ENCODE results near the gene ANAPC16. TPM values are rescaled to one million over a fixed set of nuclear protein-coding genes. Genes with fewer than 3 reads are reported as not detected.

ANAPC16 gene
- total RNA-seq, 2 donors from 2014 or later: 44.0 to 46.7 TPM

DNA sequence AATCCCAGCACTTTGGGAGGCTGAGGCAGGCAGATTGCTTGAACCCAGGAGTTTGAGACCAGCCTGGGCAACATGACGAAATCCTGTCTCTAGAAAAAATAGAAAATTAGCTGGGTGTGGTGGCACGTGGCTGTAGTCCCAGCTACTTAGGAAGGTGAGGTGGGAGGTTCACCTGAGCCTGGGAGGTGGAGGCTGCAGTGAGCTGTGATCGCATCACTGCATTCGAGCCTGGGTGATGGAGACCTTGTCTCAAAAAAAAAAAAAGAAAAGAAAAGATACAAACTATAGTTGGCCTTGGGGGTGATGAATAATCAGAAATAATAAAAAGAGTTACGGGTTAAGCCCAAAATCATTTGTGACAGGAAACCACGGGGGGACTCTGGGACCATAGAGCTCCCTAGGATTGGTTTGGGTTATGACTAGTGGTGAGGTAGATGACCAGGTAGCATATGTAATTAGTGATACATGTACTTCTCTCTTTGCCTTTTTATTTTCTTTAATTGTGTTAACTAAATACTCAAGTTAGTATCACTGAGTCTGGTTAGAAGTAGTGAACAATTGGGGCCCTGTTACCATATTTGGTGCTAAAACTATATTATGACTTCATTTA is 10.7 kb downstream of the ANAPC16 start:
- H3K27me3 ChIP-seq (replicated peaks; ENCODE audit: insufficient read depth): no peaks in the 10 kb centered on the region
- ATAC-seq (ENCODE audit: insufficient number of reproducible peaks, low FRiP score, low read depth): no peak
- H3K27ac ChIP-seq: peak overlapping the region; percentile 42 to 79
- H3K4me1 ChIP-seq (ENCODE audit: control insufficient read depth in 1 of 2, low read depth in 2 of 2): peaks cover 48 to 71% of the 10 kb centered on the region in 2 donors
- no peak overlapping the region for H3K4me3 ChIP-seq
- TF ChIP-seq, protein P1, sequence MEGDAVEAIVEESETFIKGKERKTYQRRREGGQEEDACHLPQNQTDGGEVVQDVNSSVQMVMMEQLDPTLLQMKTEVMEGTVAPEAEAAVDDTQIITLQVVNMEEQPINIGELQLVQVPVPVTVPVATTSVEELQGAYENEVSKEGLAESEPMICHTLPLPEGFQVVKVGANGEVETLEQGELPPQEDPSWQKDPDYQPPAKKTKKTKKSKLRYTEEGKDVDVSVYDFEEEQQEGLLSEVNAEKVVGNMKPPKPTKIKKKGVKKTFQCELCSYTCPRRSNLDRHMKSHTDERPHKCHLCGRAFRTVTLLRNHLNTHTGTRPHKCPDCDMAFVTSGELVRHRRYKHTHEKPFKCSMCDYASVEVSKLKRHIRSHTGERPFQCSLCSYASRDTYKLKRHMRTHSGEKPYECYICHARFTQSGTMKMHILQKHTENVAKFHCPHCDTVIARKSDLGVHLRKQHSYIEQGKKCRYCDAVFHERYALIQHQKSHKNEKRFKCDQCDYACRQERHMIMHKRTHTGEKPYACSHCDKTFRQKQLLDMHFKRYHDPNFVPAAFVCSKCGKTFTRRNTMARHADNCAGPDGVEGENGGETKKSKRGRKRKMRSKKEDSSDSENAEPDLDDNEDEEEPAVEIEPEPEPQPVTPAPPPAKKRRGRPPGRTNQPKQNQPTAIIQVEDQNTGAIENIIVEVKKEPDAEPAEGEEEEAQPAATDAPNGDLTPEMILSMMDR (IDR thresholded peaks at IDR 0.05): no peak
- no peaks in the 10 kb centered on the region for H3K9me3 ChIP-seq
- no peak for DNase-seq (ENCODE audit: low spot score)
- peaks cover 24% of the 10 kb centered on the region for H3K36me3 ChIP-seq

DNA sequence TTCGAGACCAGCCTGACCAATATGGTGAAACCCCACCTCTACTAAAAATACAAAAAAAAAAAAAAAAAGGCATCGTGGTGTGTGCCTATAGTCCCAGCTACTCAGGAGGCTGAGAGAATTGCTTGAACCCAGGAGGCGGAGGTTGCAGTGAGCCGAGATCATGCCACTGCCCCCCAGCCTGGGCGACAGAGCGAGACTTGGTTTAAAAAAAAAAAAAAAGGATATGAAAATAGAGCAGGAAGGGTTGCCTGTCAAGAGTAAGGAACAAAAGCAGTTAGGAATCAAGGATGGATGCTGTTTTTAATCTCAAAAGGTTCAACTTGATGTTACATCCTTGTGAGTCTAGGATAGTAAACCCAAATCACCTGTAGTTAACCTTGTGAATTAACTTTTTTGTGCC is 12.0 kb downstream of the ANAPC16 start:
- peak overlapping the region; percentile 51 to 78 for H3K27ac ChIP-seq
- H3K4me3 ChIP-seq: no peak overlapping the region
- peaks cover 28% of the 10 kb centered on the region for H3K36me3 ChIP-seq
- H3K27me3 ChIP-seq (replicated peaks; ENCODE audit: insufficient read depth): no peaks in the 10 kb centered on the region
- ATAC-seq (ENCODE audit: insufficient number of reproducible peaks, low FRiP score, low read depth): no peak
- H3K4me1 ChIP-seq (ENCODE audit: control insufficient read depth in 1 of 2, low read depth in 2 of 2): peaks cover 42 to 59% of the 10 kb centered on the region in 2 donors
- TF ChIP-seq, protein P1 (IDR thresholded peaks at IDR 0.05): no peak
- no peak for DNase-seq (ENCODE audit: low spot score)
- no peaks in the 10 kb centered on the region for H3K9me3 ChIP-seq

DNA sequence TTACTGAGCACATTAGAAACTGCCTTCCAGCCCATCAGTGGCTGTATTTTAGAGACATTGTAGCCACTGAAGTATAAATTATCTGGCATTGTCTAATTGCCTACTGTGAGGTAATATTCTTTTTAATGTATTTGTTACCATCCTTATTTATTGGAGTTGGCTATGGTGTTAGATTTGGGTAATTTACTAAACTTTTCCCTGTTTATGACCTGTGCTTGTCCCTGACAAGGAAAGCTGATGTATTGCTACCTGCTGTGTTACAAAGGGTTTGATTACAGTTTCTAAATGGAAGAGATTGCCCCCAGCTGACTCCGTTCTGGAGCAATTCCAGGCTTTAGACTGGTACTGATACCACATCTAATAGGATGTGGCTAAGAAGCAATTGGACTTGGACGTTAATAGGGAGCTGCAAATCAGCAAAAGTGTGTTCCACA is 12.5 kb downstream of the ANAPC16 start:
- TF ChIP-seq, protein P1 (IDR thresholded peaks at IDR 0.05): no peak

DNA sequence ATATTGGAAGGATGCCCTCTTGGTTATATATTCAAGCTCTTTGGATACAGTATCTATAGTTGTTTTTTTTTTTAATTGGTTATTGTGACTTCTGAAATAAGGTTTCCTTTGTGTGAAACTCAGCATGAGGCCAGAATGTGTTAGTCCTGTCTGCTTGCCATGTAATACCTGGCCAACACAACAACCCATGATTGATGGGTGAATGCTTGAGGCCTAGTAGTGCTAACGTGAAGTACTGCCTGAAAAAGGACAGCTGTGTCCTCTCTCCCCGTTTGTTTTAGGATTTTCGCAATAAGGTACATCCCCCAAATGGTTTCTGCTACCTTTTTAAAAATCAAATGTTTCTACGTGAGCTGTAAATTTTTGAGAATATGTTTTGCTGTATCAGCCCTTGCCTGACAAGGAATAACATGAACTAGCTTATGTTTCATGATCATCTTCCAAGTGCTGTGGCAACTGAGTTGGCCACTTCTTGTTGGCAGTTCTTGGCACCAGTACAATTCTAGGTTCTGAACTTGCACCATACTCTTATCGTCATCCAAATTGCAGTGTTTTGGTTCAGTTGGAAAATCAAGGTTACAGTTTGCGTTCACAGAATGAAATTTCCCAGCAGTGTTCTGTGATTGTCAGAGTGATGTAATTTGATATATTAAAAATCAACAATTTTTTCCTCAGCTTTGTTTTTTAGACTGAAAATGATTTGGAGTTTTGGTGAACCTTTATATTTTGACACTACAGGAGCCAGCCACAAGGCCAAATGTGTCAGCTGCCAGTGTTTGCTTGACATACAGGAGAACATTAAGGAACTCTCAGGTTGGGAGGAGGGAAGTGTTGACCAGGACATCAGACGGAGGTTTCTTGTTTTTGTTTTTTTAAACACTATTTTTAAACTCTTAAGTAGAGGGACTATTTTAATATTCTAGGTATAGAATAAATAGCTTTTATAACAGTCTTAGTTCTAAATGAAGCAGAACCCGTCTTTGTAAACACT is 13.7 kb downstream of the ANAPC16 start:
- H3K36me3 ChIP-seq: peaks cover 39% of the 10 kb centered on the region

More for the DNA sequence above, 12.5 kb downstream of the ANAPC16 start:
- peaks cover 38 to 54% of the 10 kb centered on the region in 2 donors for H3K4me1 ChIP-seq (ENCODE audit: control insufficient read depth in 1 of 2, low read depth in 2 of 2)
- DNase-seq (ENCODE audit: low spot score): no peak
- peaks cover 33% of the 10 kb centered on the region for H3K36me3 ChIP-seq
- H3K4me3 ChIP-seq: no peak overlapping the region
- H3K27me3 ChIP-seq (replicated peaks; ENCODE audit: insufficient read depth): no peaks in the 10 kb centered on the region
- no peak for ATAC-seq (ENCODE audit: insufficient number of reproducible peaks, low FRiP score, low read depth)
- H3K27ac ChIP-seq: peak overlapping the region; percentile 51 to 78
- no peaks in the 10 kb centered on the region for H3K9me3 ChIP-seq

More for the DNA sequence above, 13.7 kb downstream of the ANAPC16 start:
- Histone ChIP-seq H3K27me3 (replicated peaks; ENCODE audit: insufficient read depth) (no peaks in the 10 kb centered on the region), H3K27ac (peak overlapping the region; percentile 77 to 78), H3K4me3 (no peak overlapping the region), H3K4me1 (ENCODE audit: control insufficient read depth in 1 of 2, low read depth in 2 of 2) (peaks cover 28 to 42% of the 10 kb centered on the region in 2 donors), H3K9me3 (no peaks in the 10 kb centered on the region)
- DNase-seq (ENCODE audit: low spot score) (no peak), ATAC-seq (ENCODE audit: insufficient number of reproducible peaks, low FRiP score, low read depth) (peak; percentile 66)
- TF ChIP-seq, protein P1 (IDR thresholded peaks at IDR 0.05): no peak

All from thoracic aorta (tissue), 2 donors.